Kidney glomerular epithelial cell (primary cell): ENCODE results near the gene NRP1.
A peak's percentile ranks its signal among the peaks of the same experiment; 100 is the strongest.
"Not testable (repeated sequence)": the region's sequence is repeated elsewhere in the genome, so short reads cannot be mapped to it uniquely, and the experiment has no call there.

ENCODE experiments used
- DNase-seq: peaks from one replicate; lab custom pipeline; 2025; lab: John Stamatoyannopoulos, UW

NRP1 gene

DNA sequence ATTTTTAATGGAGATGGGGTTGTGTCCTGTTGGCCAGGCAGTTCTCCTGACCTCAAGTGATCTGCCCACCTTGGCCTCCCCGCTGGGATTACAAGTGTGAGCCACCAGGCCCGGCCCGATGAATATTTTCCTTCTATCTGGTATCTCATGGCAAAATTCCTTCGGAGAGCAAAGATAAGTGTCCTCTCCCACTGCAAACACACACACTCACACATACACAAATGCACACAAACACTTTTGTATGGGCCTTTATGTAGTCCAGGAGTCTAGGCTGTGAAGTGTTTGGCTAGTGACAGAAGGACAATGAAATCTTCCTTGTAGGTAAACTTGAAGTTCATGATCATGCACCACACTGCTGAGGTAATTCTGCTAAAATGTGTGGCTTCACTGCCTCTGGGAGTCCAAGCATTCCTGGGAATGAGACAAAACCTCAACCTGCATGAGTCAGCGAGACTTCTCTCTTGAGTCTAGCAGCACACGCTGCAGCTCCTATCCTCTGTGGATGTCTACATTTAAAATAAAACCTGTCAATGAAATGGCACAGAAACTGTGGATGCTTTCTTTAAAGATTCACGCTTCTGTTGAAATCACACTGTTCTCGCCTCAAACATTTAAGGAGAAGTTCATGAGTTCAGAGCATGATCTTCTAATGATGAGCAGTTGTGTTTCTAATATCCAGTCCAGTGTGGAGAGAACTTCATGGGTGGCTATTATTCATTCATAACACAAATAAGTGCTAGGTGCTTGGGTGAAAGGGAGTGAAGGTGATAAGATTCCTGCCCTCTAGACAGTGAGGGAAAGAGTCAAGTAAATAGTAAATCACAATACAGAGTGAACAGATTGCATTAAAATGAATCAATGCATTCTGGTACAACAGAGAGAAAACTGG lies 96.5 kb downstream of the NRP1 start:
- peak; percentile 97 for DNase-seq

DNA sequence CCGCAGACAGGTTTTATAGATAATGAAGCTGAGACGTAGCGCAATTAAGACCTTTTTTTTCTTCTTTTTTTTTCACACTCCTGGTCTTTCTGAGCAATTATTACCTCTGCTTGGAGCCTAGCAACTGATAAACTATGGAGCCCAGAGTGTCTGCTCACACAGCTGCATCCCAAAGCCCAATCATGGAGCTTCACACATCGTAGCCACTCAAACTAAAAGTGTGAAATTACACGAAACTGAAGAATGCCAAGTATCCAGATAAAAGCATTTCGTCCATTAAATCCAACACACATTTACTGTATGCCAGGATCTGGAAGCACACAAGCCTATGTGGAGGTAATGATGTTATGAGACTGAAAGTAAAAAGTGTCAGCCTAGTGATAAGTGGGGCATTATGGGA lies 97.6 kb downstream of the NRP1 start:
- DNase-seq: no peak

DNA sequence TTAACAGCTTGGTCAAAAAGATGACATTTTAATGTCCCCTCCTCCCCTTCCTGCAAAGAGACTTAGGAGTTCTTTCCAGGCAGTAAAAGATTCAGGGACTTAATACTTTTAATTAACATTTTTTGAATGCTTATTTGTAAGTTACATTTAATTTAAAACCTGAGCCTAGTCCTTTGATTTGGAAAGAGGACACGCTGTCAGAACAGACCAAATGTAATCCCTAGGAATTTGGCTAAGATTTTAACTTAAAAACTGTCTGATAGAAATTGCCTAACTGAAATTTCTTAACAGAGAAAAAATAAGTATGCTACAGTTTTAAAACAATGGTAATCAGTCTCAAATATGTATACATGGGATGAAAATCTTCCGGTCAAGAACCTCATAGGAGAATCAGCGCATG lies 98.5 kb downstream of the NRP1 start:
- DNase-seq: no peak

DNA sequence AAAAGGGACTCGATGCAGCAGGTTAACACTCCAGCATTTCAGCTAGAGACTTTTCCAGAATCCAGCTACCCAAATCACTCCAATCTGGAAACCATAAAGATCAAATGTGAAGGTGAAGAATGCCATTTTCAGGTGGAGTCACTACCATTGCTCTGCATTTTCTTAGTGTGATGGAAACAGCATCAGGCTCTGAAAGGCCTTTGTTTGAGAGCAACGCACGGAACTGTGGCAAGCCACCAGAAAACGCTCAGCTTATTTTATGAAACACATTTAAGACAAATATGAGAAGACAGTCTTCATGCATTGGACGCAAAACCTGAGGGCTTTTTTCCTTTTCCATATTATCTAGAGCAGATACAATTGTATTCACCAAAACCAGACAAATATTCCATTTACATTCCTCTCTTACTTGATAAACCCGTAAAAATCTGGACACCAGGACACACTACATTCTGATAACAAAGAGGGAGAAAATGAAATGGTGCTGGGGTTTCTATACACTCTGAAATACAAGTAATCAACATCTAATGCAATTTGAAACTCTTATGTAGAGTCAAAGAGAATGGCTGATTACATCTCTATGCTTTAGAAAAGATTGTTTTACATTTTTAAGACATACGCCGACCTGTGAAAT lies 99.1 kb downstream of the NRP1 start:
- no peak for DNase-seq

DNA sequence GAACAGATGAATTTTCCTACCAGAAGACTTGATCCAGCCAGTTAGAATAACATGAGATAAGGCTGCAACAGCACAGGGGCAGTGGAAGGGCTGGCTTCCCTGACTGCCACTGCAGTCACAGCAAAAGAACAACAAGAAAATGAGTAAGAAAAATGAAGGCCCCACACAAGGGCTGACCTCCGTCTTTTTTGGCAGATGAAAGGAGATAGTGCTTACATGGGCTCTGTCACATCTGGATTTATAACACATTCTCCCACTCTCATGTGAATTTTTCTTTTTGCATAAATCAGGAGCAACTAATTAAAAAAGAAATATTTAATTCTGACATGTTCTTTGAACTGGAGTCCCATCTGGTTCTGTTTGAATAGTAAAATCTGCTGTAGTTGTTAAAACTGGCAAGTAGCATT lies 99.6 kb downstream of the NRP1 start:
- peak; percentile 46 for DNase-seq

DNA sequence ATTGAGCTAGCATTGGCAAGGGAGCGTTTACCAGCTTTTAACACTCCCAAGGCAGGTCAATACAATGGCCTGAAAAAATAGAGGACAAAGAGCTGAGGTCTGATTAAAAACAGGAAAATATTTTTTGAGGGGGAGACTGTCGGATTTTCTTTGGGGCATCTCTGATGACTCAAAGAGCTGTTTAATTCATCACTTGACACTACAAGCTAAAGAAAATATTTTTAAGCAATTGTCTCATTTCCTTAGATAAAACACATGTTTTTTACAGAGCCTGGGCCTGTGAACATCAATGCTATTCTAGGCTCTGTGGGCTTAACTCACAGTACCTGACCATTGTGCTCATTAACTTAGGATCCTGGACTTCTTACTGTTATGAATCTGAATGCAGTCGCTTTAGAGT lies 100.8 kb downstream of the NRP1 start:
- no peak for DNase-seq

DNA sequence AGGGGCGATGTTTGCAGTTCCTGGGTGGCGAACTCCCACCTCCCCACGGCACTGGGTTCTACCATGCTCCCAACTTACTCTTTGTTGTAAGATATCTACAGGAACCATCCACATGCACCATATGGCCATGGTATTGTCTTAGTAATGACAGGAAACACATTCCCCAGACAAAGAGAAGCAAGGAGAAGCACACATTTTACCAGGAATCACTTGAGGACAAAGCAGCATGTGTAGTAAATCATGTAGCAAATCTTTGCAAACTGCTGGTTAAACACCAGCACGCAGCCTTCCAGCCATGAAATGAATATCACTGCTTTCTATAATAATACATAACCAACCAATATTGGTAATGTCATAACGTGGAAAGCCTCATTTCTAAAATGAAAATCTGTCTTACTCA lies 101.2 kb downstream of the NRP1 start:
- no peak for DNase-seq

DNA sequence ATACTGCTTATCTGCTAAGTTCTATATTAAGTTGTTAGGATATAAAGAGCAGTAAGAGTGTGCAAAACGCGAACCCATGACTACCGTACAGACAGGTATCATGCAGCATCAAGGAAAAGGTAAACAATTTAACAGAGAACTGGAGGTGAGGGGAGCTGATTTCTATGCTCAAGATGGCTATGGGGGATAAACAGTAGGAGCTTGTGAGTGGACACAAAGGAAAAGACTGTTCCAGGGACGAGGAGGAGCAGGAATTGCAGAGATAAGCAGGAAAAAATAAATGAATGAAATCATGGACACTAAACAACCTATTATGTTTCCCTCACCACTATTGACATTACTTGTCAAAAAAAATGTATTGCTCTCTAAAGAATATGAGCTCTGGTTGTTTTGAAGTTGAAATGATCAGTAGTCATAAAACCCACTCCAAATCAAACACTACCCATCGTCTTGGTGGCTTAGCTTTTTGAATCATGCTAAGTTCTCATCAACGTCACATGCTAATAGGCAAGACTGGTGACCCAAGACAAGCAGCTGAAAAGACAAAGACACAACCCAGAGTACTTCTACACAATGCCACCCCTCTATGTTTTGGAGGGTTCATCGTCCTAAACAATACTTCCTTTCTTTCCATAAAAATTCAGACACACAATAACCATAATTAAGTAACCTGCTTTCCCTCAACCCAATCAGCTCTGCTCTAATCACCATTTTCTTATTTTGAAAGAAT lies 102.7 kb downstream of the NRP1 start:
- DNase-seq: no peak

DNA sequence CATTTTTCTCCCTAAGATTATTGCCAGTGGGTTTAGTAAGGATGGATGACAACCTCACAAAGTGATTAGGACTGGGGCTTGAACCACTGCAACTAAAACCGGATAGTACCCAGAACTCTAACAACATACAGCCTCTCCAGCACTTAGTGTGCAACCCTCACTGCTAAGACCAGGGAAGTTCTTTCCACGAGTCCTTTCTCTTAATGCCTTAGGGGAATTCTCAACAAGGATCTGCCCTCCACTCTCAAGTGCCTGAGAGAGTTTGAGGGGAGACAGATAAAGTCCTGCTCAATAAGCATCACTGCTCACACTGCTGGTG lies 104.6 kb downstream of the NRP1 start:
- DNase-seq: no peak

DNA sequence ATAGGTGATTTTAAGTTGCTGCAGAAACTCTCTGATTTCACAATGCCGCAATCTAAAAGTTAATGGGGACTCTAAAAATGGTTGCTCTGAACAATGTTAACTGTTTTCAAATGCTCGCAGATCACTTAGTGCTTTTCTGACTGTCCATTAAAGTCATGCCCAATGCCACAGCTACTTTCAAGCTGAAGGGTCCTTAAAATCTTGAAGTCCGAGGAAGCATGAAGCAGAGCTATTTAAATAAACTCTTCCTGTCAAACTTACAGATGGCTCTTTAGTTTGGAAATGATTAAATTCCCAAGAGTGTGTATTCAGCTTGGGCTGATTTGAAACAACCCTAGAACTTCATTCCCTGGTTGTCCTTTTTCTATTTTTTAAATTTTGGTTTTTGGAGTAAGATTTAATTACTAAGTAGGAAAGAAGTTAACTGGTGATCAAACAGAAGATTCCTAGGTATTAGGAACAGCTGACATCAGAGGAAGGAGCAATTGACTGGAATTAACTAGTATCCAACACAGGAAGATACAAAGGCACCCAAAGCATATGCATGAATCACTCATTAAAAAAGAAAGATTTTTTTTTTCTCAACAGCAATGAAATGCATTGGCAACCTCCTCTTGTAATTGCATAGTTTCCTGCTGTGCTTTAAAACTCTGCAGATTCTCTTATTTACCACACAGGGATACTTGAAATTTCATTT lies 105.1 kb downstream of the NRP1 start:
- peak; percentile 30 for DNase-seq

DNA sequence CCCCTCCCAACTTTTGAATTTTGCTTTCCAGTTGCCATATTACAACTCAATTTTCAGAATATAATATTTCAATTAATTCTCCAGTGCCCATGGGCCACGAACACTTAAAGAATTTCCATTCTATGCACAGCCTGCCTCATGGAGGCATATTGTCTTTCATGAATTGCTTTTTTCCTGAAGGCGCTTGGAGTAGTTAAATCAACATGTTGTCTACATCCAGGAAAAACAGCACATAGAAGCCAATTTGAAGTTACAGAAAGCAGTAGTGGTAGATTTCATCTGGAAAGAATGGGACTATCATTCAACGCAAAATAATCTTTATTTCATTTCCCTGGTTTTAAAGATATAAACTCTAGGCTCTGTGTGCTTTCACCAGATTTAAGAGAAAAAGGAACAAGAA lies 106.0 kb downstream of the NRP1 start:
- DNase-seq: no peak

DNA sequence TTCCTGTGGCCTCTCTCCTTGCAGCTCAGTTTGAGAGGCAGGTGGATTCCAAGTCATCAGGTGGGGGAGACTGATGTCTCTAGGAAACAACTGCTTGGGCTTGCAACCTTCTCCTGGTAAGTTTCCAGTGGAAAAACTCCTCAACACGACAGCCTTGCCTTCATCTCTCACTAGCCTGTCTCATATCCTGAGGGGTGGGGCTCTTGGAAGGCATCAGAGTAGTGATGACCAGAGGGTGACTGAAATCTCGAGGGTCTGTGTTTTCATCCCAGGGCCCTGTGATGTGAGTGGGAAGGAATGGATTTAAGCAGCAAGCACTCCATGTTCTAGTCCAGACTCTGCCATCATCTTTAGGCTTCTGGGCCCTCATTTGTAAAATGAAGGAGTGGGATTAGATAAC lies 107.0 kb downstream of the NRP1 start:
- no peak for DNase-seq

DNA sequence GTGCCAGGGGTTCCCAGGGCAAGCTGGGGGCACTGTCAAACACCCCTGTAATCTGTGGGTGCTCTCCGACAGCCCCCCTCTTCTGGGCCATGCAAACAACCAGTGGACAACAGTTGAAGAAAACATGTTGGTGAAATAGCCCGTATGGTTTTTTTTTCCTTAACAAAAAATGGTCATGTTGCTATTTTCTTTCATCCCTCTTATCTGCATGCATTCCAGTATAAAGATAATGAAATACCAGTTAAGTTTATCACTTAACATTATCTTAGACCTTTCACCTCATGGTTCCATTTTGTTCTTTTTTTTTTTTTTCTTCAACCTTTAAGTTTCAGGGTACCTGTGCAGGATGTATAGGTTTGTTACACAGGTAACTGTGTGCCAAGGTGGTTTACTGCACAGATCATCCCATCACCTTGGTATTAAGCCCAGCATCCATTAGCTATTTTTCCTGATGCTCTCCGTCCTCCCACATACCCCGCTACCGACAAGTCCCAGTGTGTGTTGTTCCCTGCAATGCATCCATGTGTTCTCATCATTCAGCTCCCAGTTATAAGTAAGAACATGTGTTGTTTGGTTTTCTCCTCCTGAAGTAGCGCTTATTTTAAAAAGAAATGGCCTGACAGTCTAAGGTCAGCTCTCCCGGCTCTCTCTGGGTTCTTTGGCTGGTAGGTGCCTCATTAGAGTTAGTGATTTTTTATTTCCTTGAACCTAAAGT lies 110.1 kb downstream of the NRP1 start:
- no peak for DNase-seq

DNA sequence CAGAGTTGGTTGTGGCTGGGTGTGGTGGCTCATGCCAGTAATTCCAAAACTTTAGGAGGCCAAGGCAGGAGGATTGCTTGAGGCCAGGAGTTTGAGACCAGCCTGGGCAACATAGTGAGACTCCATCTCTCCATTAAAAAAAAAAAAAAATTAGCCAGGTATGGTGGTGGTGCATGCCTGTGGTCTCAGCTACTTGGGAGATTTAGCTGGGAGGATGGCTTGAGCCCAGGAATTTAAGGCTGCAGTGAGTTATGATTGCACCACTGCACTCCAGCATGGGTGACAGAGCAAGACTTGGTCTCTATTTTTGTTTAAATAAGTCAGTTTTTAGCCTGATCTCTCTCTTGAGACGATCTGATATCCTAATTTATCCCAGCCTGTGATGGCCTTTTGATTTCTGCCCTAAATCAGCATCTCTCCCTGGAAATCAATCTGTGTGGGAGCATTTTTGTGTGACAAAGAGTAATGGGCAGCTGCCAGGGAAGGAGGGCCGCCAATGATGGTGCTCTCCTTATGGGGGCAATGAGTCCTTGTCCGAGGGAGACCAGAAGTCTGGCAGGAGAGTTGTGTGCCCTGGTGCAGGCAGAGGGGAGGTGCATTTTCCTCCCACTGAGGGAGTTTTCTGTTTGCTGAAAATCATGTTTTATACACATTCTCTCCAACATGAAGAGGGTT lies 111.0 kb downstream of the NRP1 start:
- DNase-seq: peak; percentile 51

DNA sequence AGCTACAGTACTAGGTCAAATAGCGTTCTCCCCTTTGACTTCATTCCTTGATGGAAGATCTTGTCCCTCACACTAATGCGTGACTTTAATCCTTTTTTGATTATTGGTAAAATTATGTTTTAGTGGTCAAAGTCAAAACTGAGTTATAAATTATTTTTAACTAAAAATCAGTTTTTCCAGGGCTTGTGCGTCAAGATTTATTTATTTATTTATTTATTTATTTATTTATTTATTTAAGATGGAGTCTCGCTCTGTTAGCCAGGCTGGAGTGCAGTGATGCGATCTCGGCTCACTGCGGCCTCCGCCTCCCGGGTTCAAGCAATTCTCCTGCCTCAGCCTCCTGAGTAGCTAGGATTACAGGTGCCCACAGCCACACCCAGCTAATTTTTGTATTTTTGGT lies 112.2 kb downstream of the NRP1 start:
- not testable (repeated sequence) for DNase-seq

DNA sequence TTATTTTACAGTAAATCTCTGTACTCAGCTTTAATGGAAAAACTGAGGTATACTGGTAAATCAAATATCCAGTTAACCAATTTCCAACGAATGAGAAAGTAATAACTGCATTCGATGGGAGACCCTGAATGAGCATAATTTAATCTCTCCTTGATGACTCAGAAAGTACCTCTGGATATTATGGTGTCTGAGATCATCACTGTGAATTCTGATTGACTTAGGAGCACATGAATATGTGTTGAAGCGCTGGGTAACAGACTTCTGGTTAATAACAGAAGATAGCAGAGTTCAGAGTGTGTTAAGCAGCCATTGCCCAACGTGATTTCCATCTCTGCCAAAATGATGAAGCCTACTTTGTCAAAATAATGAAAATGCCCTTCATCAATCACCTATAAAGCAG lies 116.6 kb downstream of the NRP1 start:
- peak; percentile 32 for DNase-seq

DNA sequence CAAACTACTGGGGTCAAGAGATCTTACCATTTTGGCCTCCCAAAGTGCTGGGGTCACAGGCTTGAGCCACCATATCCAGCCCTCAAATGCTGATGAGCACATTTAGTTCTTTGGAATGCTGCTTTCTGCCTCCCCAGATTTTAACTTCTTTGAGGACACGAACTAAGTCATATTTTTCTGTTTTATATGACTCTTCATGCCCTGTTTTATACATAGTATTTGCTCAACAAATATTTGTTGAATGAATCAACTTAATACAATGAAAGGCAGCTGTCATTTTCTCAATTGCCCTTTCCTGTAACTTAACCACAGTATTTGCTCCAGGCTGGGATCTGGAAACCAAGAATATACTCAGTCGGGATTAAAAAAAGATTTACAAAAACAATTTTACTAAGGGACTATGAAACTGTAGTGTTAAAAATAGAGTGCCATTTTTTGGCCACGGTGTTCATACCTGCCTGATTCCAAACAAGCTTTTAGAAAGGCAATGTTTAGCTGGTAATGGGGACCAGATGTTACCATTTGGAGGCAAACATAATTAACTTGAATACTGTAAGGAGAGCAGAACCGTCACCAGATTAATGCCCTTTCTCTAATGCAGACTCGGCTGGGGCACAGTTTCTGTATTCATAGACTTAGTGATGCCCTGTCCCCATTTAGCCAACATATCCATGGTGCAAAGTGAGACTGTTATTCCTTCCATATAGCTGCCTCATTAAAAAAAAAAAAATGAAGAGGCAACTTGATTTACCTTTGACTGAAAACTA lies 117.6 kb downstream of the NRP1 start:
- DNase-seq: peak; percentile 57

DNA sequence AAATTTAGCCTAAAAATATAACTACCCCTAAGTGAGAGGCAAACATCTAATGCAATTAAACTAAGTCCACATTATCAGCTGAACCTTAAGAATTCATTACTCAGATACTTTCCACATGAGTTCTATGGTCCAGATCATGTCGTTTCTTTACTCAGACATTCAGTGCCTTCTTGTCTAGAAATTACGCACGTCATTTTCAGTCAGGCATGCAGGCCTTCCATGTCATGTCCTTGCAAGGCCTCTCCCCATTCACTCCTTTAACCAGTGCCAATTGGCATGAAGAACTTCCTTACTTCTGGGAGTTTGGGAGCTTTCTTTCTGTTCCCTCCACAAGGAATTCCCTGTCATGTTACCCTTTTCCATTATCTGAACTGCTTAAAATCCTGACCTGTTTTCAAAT lies 118.8 kb downstream of the NRP1 start:
- no peak for DNase-seq

DNA sequence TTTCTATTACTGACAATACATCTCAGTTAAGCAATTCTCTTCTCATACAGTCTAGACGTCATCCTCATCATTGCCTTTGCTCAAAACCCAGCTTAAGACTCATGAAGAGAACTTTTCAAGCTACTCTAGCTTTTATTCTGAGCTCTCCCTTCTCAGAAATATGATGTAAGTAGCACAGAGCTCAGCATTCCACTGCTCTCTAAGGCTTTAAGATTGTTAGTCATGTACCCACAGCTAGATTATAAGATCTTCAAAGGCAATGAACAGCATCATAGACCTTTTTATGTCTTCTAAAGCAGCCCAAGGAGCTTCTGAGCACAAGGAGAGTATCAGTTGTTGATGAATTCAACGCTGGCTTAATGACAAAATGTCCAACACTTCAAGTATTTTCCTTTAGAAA lies 119.3 kb downstream of the NRP1 start:
- no peak for DNase-seq

DNA sequence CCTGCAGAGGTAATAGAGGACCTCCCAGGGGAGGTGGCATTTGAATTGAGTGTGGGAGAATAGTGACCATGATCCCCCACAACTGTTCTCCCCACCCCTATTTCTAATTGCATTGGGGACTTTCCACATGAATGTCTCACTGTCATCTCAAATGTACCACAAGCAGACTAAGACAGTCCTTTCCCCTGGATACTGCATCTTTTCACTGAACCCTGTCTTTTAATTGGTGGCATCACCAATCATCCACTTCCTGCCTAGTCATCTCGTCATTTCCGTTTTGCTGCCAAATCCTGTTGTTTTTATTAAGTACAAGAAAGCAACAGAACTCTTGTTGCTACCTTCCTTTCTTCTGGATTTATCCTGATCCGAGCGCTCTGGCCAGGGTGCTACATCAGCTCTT lies 120.3 kb downstream of the NRP1 start:
- no peak for DNase-seq
